ENCODE data around the gene HIVEP3.

DNA sequence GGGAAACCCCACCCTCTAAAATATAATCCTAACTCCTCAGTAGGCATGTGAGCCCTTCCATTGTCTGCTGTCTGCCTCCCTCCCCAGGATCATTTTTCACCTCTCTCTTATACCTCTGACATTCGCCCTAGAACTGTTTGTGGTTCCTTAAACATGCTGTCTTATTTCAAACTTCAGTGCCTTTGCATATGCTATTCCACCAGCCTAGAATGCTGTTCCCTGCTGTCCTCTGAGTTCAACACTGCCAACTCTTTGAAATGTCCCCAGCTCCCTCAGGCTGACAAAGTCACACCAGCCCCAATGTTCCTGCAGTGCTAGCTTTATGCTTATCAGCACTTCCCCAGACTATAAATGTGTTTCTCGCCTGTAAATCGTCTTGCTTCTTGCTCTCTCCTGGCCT is 119.5 kb downstream of the HIVEP3 start:
- no peak for TF ChIP-seq POLR2AphosphoS5 (IDR thresholded peaks at IDR 0.05; ENCODE audit: low read depth, low read length)
- TF ChIP-seq TAF1 (IDR thresholded peaks at IDR 0.05; ENCODE audit: borderline replicate concordance, insufficient read depth, low read length) = no peak
- no peak for TF ChIP-seq SIN3A (IDR thresholded peaks at IDR 0.05; ENCODE audit: borderline replicate concordance, insufficient read depth, low read length)
- TF ChIP-seq, protein P1, sequence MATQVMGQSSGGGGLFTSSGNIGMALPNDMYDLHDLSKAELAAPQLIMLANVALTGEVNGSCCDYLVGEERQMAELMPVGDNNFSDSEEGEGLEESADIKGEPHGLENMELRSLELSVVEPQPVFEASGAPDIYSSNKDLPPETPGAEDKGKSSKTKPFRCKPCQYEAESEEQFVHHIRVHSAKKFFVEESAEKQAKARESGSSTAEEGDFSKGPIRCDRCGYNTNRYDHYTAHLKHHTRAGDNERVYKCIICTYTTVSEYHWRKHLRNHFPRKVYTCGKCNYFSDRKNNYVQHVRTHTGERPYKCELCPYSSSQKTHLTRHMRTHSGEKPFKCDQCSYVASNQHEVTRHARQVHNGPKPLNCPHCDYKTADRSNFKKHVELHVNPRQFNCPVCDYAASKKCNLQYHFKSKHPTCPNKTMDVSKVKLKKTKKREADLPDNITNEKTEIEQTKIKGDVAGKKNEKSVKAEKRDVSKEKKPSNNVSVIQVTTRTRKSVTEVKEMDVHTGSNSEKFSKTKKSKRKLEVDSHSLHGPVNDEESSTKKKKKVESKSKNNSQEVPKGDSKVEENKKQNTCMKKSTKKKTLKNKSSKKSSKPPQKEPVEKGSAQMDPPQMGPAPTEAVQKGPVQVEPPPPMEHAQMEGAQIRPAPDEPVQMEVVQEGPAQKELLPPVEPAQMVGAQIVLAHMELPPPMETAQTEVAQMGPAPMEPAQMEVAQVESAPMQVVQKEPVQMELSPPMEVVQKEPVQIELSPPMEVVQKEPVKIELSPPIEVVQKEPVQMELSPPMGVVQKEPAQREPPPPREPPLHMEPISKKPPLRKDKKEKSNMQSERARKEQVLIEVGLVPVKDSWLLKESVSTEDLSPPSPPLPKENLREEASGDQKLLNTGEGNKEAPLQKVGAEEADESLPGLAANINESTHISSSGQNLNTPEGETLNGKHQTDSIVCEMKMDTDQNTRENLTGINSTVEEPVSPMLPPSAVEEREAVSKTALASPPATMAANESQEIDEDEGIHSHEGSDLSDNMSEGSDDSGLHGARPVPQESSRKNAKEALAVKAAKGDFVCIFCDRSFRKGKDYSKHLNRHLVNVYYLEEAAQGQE (IDR thresholded peaks at IDR 0.05; ENCODE audit: insufficient read depth in 1 of 2, low read depth in 2 of 2, low read length in 2 of 2) = no peak
- no peak for TF ChIP-seq FOXP2 (optimal IDR thresholded peaks at IDR 0.05; ENCODE audit: borderline replicate concordance, extremely low read depth, extremely low read length, insufficient read depth)
